H1 (cell line): ENCODE results near the gene GDF15. TPM values are rescaled to one million over a fixed set of nuclear protein-coding genes. Genes with fewer than 3 reads are reported as not detected.

Source experiments
- RBBP5 ChIP-seq: IDR thresholded peaks from 2 replicates; pipeline ENCODE4 v1.7.1; 2012; ENCODE audit warnings: low read depth, mild to moderate bottlenecking, inconsistent platforms, low read length, moderate library complexity, borderline replicate concordance
- RXRA ChIP-seq: IDR thresholded peaks from 2 replicates; pipeline ENCODE4 v1.6.1; 2011; ENCODE audit warnings: low read depth, mild to moderate bottlenecking, low read length, moderate library complexity; ENCODE audit not compliant: insufficient read depth
- SP1 ChIP-seq: IDR thresholded peaks from 2 replicates; pipeline ENCODE4 v1.6.1; 2011; ENCODE audit warnings: low read depth, low read length
- polyA plus RNA-seq, 7 experiments: library from polyadenylated mRNA; depleted of rRNA in 3 of 7; stranded (reverse) in 5 of 7; unstranded in 2 of 7; fragments of >200 nt in 5 of 7; fragments of 200-250 nt in 2 of 7; gene quantifications; 1 replicate in 5 of 7; 2 replicates in 1 of 7; 4 replicates in 1 of 7; pipeline versions ENCODE4 v1.2.1 to v1.2.3, GENCODE V29; 2011 to 2013; ENCODE audit warnings: missing spikeins in 2 of 7, mixed read lengths in 2 of 7
- total RNA-seq: library from RNA; stranded (reverse); fragmentation: NEBNext Ultra II Directional; extraction: Animal tissue kit (Norgen Biotek cat#: 25700); gene quantifications from 2 replicates; pipeline ENCODE4 v1.2.1, GENCODE V29; 2021
- TF ChIP-seq, protein P1 (sequence below): IDR thresholded peaks from 2 replicates; pipeline ENCODE4 v1.6.1; 2012; ENCODE audit warnings: inconsistent platforms

GDF15 gene
- total and polyA plus RNA-seq, 2 of the 8 experiments (the other 6 are each of a cell fraction or from before 2014, with no cell fraction given) = 4.1 to 8.5 TPM

GRCh38 chr19:18384775-18385174, 1.2 kb upstream of the GDF15 start (continued):
- no peak for TF ChIP-seq SP1
- TF ChIP-seq RBBP5 = no peak
- TF ChIP-seq, protein P1, sequence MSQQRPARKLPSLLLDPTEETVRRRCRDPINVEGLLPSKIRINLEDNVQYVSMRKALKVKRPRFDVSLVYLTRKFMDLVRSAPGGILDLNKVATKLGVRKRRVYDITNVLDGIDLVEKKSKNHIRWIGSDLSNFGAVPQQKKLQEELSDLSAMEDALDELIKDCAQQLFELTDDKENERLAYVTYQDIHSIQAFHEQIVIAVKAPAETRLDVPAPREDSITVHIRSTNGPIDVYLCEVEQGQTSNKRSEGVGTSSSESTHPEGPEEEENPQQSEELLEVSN = no peak
- TF ChIP-seq RXRA = no peak
